Transverse colon (tissue), 4 donors: ENCODE results near the gene MAF. TPM values are rescaled to one million over a fixed set of nuclear protein-coding genes. Genes with fewer than 3 reads are reported as not detected.

Experiments
- DNase-seq: peaks from one replicate; pipeline ENCODE4 v3.0.0-alpha.2; 2019
- H3K27ac ChIP-seq, 4 donors: fragments of 200-600 bp; sonication (generic); 2 replicates each; pipeline ENCODE4 v1.5.1; 2016 to 2018; ENCODE audit warnings: inconsistent platforms in 4 of 4
- H3K27me3 ChIP-seq: fragments of 200-600 bp; sonication (generic); 2 replicates; pipeline ENCODE4 v1.5.1; 2017; ENCODE audit warnings: inconsistent platforms
- H3K36me3 ChIP-seq, 4 donors: fragments of 200-600 bp; sonication (generic); 2 replicates each; pipeline ENCODE4 v1.5.1; 2017 to 2019; ENCODE audit warnings: inconsistent platforms in 4 of 4
- H3K4me1 ChIP-seq, 4 donors: fragments of 200-600 bp; sonication (generic); 2 replicates each; pipeline ENCODE4 v1.5.1; 2017 to 2020; ENCODE audit warnings: inconsistent platforms in 4 of 4
- H3K4me3 ChIP-seq, 4 donors: fragments of 200-600 bp; sonication (generic); 1 replicate in 1 of 4; 2 replicates in 3 of 4; pipeline versions ENCODE4 v1.5.1 to v1.6.1; 2017 to 2019; ENCODE audit warnings: inconsistent platforms in 4 of 4
- H3K9me3 ChIP-seq, 2 donors: fragments of 200-600 bp; sonication (generic); 2 replicates each; pipeline ENCODE4 v1.5.1; 2017 to 2019; ENCODE audit warnings: inconsistent platforms in 2 of 2
- EP300 ChIP-seq: sonication (generic); formaldehyde crosslinking; IDR thresholded peaks from one replicate; pipeline ENCODE4 v1.6.1; 2017; ENCODE audit warnings: antibody characterized with exemption, low read depth
- POLR2A ChIP-seq: fragments of 450-650 bp; IDR thresholded peaks from one replicate; pipeline ENCODE4 v1.6.1; 2016; ENCODE audit warnings: antibody characterized with exemption, mild to moderate bottlenecking, moderate library complexity
- POLR2AphosphoS5 ChIP-seq, 3 donors: sonication (generic); formaldehyde crosslinking; IDR thresholded peaks; one replicate each; pipeline ENCODE4 v1.6.1; 2016; ENCODE audit warnings: antibody characterized with exemption in 3 of 3
- WGBS, 2 donors: methylation state at CpG; one replicate each; pipeline ENCODE4 v1.1.5; 2018; ENCODE audit warnings: low coverage in 1 of 2; 5-methylcytosine and 5-hydroxymethylcytosine counted together
- in situ Hi-C, 4 donors: fragments of 200-750 bp; cut with MboI; loops; one replicate each; pipeline versions ENCODE4 v1.15.0 to v1.15.1; 2017; ENCODE audit warnings: low sequenced_read_pairs in 3 of 4, low pct_ligation_motif_present in 1 of 4, low pct_unique_long_range_greater_than_20kb in 1 of 4
- intact Hi-C: fragments of 100-400 bp; cut with DNase I; formaldehyde crosslinking; loops from one replicate; pipeline ENCODE4 v1.15.1; 2023; ENCODE audit warnings: low total_unique reads
- total RNA-seq, 4 donors: library from RNA; depleted of rRNA; stranded (reverse); fragments of >200 nt; gene quantifications; one replicate each; pipeline ENCODE4 v1.1.0, GENCODE V29; 2016
- TF ChIP-seq, protein P1 (sequence below), 5 experiments: fragments of 200-600 bp in 3 of 5; fragments of 450-650 bp in 2 of 5; sonication (generic) in 3 of 5; IDR thresholded peaks; 1 replicate in 2 of 5; 2 replicates in 3 of 5; pipeline ENCODE4 v1.5.1; 2016 to 2017; ENCODE audit warnings: antibody characterized with exemption in 5 of 5, inconsistent platforms in 3 of 5, mild to moderate bottlenecking in 2 of 5, moderate library complexity in 1 of 5

Gene MAF
- total RNA-seq, 4 donors from 2014 or later: 8.4 to 25.2 (median 14.0) TPM

DNA sequence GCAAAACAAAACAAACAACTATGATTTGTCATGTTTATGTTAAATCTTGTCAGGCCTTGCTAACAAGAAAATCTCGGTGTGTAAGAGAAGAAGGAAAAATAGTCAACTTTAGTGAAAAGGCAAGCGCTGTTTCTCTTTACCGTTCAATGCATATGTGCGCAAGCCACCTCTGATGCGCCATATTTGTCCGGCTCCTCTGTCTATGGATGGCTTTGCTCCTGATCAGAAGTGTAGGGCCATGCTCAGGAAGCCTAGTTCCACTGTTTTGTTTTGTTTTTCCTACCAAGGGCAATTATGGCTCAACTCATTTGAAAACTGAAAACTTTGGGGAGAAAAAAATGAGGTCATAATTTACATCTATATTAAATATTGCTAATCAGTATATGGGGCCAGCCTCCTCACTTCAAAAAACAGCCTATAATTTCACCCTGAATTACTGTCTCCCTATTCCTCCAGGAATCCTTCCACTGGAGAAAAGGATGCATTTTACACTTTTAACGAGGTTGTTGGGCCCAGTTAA is 4.5 kb downstream of the MAF start:
- 63 to 74% methylated on average over 7 of the region's 7 CpGs for WGBS, 2 donors
- intact Hi-C loops: loop anchor here (2.0 kb wide), 1 partner anchor 1091 kb away; no protein-coding TSS in a partner anchor

DNA sequence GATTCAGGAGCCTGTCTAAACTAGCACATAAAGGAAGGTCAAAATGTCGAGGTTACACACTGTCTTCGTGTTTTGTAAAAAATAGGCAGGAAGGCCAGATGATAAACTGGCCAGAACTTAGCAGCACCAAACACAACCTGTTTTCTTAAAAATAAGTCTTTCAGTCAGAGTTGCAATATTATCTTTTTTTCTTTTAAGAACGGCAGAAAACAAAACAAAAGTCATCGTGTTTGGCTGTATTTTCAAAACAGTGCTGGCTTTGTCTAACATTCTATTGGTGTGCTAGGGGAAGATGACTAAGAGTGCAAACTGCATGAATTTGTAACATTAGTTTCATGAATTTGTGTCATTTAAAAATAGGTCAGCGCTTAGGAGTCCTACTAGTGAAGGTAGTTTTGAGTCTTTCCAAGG is 5.3 kb downstream of the MAF start:
- peaks cover 0 to 23% (median 0%) of the 10 kb centered on the region in 4 donors for H3K4me1 ChIP-seq
- no peak for TF ChIP-seq POLR2AphosphoS5 (IDR thresholded peaks at IDR 0.05)
- no peak for TF ChIP-seq POLR2A
- TF ChIP-seq, protein P1, sequence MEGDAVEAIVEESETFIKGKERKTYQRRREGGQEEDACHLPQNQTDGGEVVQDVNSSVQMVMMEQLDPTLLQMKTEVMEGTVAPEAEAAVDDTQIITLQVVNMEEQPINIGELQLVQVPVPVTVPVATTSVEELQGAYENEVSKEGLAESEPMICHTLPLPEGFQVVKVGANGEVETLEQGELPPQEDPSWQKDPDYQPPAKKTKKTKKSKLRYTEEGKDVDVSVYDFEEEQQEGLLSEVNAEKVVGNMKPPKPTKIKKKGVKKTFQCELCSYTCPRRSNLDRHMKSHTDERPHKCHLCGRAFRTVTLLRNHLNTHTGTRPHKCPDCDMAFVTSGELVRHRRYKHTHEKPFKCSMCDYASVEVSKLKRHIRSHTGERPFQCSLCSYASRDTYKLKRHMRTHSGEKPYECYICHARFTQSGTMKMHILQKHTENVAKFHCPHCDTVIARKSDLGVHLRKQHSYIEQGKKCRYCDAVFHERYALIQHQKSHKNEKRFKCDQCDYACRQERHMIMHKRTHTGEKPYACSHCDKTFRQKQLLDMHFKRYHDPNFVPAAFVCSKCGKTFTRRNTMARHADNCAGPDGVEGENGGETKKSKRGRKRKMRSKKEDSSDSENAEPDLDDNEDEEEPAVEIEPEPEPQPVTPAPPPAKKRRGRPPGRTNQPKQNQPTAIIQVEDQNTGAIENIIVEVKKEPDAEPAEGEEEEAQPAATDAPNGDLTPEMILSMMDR (IDR thresholded peaks at IDR 0.05): no peak
- no peaks in the 10 kb centered on the region for H3K9me3 ChIP-seq
- peaks cover 49% of the 10 kb centered on the region for H3K27me3 ChIP-seq
- intact Hi-C loops (no loop called here), in situ Hi-C loops (no loop called here)
- H3K27ac ChIP-seq: peak overlapping the region; percentile 69 to 85 (median 78)
- no peak for DNase-seq
- 45 to 55% methylated on average over 5 of the region's 5 CpGs for WGBS, 2 donors
- H3K36me3 ChIP-seq: no peaks in the 10 kb centered on the region
- peak overlapping the region in 3 of 4 donors; percentile 46 to 61 (median 53) for H3K4me3 ChIP-seq

More for the DNA sequence above, 4.5 kb downstream of the MAF start:
- TF ChIP-seq POLR2A: no peak
- TF ChIP-seq, protein P1 (IDR thresholded peaks at IDR 0.05): no peak
- no peak for TF ChIP-seq POLR2AphosphoS5 (IDR thresholded peaks at IDR 0.05)
- TF ChIP-seq EP300: no peak
- in situ Hi-C loops: no loop called here
- H3K27ac ChIP-seq: peak overlapping the region; percentile 69 to 85 (median 78)
- peaks cover 46% of the 10 kb centered on the region for H3K27me3 ChIP-seq
- H3K36me3 ChIP-seq: no peaks in the 10 kb centered on the region
- H3K9me3 ChIP-seq: no peaks in the 10 kb centered on the region
- H3K4me1 ChIP-seq: peaks cover 0 to 20% (median under 1%) of the 10 kb centered on the region in 4 donors
- no peak for DNase-seq
- H3K4me3 ChIP-seq: peak overlapping the region in 3 of 4 donors; percentile 46 to 61 (median 53)

DNA sequence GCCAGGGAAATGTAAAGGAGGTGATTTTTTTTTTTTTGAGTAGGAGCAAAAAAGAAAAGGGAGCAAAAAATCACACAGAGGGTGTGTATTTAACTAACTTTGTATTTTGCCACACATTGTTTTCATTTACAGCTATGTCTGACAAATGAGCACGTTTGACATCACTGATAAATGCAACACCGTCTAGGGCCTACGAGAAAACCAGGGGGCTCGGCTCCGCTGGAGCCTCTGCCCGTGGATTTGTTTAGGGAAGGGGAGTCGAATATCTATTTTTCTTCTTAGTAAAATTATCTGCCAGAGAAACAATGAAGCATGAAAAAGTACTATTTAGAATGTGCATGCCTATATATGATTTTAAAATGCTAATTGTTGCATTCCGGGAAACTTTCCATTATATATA is 6.8 kb downstream of the MAF start:
- Histone ChIP-seq H3K4me3 (no peak overlapping the region), H3K4me1 (peaks cover 0 to 22% (median 0%) of the 10 kb centered on the region in 4 donors), H3K36me3 (no peaks in the 10 kb centered on the region), H3K27me3 (peaks cover 60% of the 10 kb centered on the region), H3K9me3 (no peaks in the 10 kb centered on the region), H3K27ac (peak overlapping the region; percentile 69 to 85 (median 78))
- in situ Hi-C loops (no loop called here), intact Hi-C loops (no loop called here)
- TF ChIP-seq EP300: no peak
- TF ChIP-seq POLR2A: no peak
- TF ChIP-seq POLR2AphosphoS5 (IDR thresholded peaks at IDR 0.05): no peak
- TF ChIP-seq, protein P1 (IDR thresholded peaks at IDR 0.05): no peak
- no peak for DNase-seq
- 77 to 84% methylated on average over 8 of the region's 8 CpGs for WGBS, 2 donors

DNA sequence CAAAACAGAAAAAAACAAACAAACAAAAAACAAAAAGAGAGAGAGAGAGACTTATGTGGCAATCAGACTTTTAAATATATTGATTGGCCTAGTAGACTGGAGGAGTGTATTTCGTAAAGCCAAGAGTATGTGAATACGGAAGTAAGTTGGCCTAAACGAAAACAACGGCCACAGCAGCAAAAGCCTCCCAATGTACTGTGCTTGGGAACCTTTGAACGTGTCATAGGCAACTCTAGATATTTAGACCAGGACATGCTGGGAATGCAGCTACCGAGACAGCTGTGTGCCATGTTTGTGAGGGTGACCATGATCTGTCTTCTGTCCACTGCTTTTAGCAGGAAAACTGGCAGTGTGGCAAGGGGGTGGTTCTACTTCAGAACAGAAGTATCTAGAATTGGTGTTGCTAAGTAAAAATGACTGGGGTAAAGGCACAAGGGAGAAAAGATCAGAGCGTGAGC is 7.4 kb downstream of the MAF start:
- H3K4me1 ChIP-seq: peaks cover 0 to 18% (median 0%) of the 10 kb centered on the region in 4 donors
- WGBS, 2 donors: 60 to 62% methylated on average over 6 to 7 of the region's 7 CpGs
- H3K27ac ChIP-seq: peak overlapping the region; percentile 69 to 85 (median 78)
- intact Hi-C loops (no loop called here), in situ Hi-C loops (no loop called here)
- no peaks in the 10 kb centered on the region for H3K36me3 ChIP-seq
- no peaks in the 10 kb centered on the region for H3K9me3 ChIP-seq
- no peak overlapping the region for H3K4me3 ChIP-seq
- DNase-seq: no peak
- TF ChIP-seq POLR2AphosphoS5 (IDR thresholded peaks at IDR 0.05) (no peak), POLR2A (peak; percentile 33)
- peaks cover 62% of the 10 kb centered on the region for H3K27me3 ChIP-seq

DNA sequence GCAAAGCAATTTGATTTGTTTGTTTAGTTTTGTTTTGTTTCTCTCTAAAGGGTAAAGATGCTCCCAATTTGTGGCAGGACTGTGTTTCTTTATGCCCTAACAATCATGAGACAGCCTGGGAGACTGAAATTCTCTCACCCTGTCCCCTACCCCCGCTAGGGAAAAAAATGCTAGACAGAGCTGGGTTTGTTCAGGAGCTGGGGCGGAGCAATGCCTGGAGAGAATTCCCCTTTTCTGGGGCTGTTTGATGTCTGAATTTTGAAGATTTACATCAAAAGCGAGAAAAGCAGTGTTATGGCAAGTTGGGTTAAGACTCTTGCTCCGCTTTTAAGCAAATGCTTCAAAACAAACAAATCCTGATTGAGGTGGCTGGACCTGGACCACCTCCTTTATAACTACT is 8.4 kb downstream of the MAF start:
- Histone ChIP-seq H3K9me3 (no peaks in the 10 kb centered on the region), H3K27ac (peak overlapping the region; percentile 69 to 85 (median 78)), H3K36me3 (no peaks in the 10 kb centered on the region), H3K4me3 (no peak overlapping the region), H3K27me3 (peaks cover 62% of the 10 kb centered on the region), H3K4me1 (peaks cover 0 to 15% (median 0%) of the 10 kb centered on the region in 4 donors)
- intact Hi-C loops (no loop called here), in situ Hi-C loops (no loop called here)
- WGBS, 2 donors: 70 to 89% methylated on average over 3 to 4 of the region's 4 CpGs
- no peak for DNase-seq
- no peak for TF ChIP-seq POLR2AphosphoS5 (IDR thresholded peaks at IDR 0.05)
- TF ChIP-seq, protein P1 (IDR thresholded peaks at IDR 0.05): no peak
- no peak for TF ChIP-seq EP300
- TF ChIP-seq POLR2A: no peak
